Inflammatory macrophage treated with lipopolysaccharide for 1 hour (primary cell): Measurements from ENCODE around the gene PDIK1L.

Experiments used
- DNase-seq, 2 donors: peaks; one replicate each; pipeline ENCODE4 v3.0.0-alpha.2; 2020 to 2022

Gene PDIK1L

DNA sequence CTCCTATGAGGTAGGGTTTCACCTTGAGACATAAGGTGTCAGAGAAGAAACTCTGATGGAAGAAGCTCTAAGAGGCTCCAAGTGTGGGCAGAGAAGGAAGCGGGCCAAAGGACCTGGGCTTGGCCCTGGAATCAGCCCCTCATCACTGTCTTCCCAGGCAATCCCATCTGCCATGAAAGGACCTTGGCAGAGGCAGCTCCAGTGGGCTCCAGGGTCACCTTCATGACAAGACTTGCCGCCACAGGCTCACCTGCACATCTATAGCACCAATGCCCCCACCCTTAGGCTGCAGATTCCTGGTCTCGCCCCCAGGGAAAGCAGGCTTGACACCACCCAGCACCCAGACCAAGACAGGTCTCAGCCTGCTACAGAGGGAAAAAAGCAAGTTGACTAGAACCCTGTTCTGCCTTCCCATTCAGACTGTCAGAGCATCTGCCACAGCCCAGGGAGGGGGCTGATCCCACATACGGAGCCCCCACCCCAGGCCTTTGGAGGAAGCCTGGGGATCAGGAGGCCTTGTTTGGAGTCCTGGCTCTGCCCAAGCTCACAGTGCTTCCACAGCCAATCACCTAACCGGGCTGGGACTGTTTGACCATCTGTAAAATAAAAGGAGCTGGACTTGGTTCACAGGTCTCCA lies 46.8 kb downstream of the PDIK1L start:
- no peak for DNase-seq

DNA sequence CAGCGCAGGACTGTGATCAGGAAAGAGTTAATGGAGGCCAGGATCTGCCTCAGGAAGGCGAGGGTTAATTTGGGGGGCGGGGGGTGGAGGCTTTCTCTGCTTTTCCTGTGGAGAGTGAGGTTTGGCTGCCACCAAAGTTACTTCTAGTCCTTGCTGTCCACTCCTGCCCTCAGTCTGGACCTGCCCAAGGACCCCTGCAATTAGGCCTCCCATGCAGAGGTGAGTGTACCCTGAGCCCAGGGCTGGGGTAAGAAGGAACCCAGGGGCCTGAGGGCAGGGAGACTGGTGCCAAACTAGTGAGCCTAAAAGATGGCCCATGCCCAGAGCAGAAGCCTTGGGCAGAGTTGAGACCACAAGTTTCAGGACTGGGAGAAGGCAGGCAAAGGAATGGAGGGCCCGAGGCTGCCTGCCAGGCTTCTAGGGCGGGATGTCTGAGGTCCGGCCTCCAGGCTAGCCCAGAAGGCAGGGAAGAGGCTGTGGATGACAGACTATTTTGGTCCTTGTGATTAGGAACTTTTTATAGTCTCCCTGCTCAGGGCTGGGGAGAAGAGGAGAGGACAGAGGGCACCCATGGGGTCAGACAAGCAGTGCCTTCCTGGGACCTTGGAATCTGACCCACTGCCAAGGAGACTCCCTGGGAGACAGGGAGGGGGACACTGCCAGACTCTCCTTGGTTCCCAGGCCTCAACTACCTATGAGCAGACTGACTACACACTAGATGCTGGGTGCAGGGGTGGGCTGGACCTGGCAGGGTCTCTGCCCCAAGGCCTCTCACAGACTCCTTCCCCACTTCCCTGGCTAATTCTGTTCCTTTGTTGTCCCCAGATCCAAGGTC lies 47.5 kb downstream of the PDIK1L start, which contains the start of gene FAM110D:
Gene FAM110D, plus strand, starts transcription at position 172 of the 835 bp plus-strand sequence. CDS start 2,213 bp downstream, outside the sequence.
- no peak for DNase-seq

DNA sequence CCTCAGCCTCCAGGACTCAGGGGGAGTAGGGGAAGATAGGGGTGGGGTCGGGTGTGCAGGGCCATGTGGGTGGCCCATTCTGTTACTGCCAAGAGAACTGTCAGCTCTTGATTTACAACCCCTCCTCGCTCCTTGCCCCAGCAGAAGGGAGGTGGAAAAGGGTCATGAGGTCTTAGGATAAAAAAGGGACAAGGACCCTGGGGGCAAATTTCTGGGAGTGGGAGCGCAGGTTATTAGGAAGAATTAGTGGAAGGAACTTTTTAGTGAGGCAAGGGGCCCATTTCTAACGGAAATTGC lies 48.1 kb downstream of the PDIK1L start:
- no peak for DNase-seq

DNA sequence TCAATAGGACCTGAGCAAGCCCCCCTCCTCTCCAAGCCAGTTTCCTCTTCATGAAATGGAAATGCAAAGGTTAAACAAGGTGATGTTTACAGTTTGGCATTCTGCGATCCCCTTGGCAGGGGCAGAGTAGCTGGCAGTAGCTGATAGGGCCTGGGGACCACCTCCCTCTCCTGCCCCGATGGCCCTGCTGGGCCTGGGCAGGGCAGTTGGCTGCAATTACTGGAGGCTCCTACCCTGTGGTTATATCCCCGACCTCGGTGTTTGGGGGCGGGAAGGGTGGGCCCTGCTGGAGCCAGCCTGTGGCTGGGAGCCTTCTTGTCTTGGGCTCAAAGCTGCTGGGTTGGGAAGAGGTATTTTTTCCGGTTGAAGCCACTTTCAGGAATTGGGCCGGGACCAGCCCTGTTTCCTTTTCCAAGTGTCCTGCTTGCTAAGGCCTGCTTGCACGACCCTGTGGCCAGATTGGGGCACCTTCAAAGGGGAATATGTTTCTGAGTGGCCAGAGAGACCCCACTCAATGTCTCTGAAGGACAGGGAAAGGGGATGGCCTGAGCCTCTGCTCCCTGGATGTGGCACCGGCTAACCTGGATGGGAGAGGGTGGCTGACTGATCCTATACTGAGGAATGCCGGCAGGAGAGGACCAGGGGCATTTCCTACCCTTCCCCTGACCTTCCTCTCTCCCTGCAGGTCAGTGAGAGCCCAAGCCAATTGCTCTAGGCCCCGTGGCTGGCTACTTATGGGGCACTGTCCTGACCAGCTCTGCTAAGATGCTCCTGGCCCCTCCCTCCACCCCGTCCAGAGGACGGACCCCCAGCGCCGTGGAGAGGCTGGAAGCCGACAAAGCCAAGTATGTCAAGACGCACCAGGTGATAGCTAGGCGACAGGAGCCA lies 49.1 kb downstream of the PDIK1L start:
- no peak for DNase-seq

DNA sequence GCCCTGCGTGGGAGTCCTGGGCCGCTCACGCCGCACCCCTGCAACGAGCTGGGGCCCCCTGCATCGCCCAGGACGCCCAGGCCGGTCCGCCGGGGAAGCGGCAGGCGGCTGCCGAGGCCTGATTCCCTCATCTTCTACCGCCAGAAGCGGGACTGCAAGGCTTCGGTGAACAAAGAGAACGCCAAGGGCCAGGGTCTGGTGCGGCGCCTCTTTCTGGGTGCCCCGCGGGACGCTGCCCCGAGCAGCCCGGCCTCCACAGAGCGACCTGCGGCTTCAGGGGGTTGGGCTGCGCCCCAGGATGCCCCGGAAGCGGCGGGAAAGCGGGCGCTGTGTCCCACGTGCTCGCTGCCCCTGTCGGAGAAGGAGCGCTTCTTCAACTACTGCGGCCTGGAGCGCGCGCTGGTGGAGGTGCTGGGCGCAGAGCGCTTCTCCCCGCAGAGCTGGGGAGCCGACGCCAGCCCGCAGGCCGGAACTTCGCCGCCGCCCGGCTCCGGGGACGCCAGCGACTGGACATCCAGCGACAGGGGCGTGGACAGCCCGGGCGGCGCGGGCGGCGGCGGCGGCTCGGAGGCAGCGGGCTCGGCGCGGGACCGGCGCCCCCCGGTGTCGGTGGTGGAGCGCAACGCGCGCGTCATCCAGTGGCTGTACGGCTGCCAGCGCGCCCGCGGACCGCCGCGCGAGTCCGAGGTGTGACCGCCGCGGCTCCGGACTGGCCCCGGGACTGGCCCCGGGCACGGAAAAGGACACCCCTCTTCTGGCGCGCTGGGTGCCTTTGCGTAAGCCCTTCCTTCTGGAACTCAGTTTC lies 50.0 kb downstream of the PDIK1L start:
- DNase-seq = peak; percentile 20 to 43

DNA sequence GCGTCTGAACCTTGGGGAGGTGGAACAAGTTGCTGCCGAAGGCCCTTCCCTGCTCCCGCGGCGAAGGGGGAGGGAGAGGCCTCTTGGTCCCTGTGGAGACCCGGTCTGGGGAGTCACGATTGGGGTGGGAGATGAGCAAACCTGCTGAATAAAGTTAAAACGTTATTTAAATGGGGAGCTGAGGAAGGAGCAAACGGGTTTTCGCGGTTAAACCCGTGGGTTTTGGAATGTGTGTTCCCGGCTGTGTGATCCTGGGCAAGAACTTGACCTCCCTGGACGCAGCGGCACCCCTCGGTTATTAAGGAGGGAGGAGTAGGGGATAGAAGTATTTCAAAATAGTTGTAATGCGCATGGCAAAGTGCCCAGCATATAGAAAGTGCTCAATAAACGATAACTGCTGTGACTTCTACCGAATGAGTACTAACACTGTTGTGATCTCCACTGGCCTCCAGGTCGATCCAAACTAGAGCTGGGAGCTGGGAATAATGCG lies 50.6 kb downstream of the PDIK1L start:
- no peak for DNase-seq

DNA sequence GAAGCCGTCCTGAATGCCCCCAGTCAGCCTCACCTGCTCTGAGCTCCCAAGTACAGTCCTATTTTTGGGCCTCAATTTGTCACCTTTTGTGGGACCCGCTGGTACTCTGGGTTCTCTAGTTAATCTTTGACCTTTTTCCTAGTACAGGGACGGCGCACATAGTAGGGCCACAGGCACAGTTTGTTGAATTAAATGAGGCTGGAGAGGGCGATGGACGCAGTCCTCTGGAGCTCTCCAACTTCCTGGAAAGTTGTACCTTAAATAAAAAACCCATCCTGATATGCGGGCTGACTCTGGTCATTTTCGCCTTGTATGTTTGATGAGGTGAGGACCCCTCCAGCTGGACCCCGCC lies 52.0 kb downstream of the PDIK1L start:
- DNase-seq = no peak

DNA sequence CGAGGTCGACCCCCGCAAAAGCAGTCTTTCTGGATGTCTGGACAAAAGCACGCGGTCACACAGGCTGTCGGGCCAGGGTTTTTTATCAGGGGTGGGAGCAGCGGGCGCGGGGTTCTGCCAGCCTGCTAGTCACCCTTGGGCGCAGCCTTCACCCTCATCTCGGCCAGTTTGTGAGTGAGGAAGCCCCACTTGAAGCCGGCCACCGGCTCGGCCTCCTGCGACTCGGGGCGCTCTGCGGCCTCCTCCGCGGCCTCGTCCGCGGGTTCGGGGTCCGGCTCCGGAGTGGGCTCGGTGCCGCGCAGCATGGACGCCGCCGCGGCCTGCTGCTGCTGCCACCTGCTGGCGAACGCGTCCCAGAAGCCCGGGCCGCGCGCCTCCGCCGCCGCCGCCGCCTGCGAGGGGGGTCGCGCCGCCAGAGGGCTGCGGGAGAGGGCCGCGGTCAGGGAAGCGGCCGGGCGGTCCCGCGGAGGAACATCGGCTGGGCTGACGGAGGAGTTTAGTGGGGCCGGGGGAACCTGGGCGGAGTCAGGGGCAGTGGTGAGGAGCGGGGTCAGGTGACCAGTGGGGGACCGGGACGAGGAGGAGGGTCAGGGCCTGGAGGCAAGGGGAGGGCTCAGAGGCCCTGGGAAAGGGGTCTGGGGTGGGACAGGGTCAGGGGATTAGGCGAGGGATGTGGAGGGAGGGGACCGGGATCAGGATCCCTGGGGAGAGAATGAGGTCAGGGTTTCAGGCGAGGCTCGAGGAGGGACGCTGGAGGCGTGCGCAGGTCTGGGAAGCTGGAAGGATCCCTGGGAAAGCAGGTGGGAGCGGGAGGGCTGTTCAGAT lies 52.6 kb downstream of the PDIK1L start:
- peak in 1 of 2 donors; percentile 52 for DNase-seq

DNA sequence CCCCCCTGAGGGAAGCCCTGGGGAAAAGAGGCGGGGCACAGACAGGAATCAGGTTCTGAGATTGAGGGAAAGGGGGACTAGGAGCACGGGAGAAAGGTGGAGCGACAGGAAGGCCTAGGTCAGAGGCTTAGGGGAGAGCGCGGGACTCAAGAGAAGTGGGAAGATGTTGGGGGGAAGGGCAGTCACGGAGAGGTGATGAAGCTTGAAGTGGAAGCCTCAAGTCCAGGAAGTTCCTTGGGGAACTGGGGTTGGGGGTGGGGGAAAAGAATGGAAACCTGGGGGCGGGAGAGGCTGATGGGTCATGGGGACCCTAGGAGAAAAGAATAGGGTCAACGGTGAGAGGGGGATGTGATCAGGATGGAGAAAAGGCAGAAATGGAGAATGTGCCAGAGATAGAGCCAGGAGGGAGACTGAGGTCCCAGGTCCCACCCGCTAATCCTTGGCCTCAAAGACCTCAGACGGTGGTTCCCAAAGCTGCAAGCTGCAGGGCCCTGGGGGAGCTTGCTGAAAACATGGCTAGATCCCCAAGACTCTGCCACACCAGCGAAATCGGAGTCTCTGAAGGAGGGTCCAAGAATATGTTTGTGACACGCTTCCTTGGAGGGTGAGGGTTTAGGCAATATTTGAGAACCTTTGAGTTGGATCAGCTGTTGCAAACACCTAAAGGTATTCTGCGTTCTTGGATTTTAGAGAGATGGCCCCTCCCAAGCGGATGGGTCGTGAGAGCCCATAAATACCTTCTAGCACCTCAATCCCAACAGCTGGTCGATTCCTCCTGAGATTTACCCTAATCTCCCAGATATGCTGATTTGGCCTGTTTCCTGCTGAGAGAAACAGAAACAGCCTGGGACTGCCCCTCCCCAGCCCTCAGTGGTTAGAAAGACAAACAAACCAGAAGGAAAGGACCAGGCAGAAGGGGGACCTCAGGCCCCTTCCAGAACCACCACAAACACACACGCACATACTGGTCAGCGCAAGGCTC lies 53.5 kb downstream of the PDIK1L start:
- DNase-seq = peak in 1 of 2 donors; percentile 24

DNA sequence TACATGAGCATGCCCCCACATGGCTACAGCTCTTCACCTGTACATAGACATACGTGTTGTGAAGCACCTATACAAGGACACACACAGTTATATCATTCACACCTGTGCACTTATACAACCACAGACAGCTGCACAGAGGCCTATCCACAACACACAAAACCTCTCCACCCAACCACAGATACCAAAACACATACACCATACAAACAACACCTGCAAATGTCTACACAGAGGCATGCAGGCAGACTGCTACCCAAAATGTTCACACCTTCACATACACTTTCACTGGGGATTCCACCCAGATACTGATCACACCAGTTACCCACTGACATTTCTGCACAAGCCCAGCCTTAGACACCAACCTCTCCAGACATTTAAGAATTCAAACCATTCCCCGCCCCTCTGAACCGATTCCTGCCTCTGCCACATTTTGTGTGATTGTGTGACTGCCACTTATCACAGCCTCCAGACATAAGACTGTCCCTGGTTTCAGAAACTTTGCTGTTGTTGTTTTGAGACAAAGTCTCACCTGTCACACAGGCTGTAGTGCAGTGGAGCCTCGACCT lies 55.2 kb downstream of the PDIK1L start:
- no peak for DNase-seq

DNA sequence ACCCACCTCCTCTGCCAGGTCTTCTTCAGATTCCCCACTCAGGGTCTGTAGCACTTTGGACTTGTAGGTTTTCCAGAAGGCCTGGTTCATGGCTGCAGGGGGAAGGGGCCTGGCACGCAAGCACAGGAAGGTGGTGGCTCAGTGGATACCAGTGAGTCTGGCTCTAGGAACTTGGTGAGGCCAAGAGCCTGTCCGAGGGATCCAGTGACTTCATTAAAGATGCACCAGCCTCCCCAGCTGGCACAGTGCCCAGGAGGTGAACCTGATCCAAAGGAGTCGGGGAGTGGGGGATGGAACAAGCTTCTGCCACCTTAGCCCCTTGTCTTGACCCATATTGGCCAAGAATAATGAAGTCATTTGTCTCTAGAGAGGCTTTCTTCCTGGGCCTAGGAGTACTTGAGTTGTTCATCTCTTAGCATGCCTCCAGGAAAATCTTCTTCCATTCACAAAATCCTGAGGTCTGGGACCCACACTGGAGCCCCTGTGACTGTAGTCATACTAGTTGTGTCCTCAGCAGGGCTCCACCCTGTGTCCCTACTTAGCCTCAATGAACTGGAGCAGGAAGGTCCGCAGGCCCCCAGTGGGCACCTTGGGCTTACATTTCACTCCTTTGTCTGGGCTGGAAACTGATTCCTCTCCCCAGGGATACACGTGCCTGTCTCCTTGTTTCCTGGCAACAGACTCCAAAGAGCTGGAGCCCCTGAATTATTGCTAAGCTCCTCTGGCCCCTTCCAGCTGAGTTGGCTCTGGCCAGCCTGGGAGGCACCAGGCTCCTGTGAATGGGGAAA lies 57.0 kb downstream of the PDIK1L start, which contains the start of gene C1orf232:
Gene C1orf232, minus strand, starts transcription at position 554 of the 788 bp plus-strand sequence. Its CDS starts 464 bp downstream, at position 90.
- DNase-seq = no peak

DNA sequence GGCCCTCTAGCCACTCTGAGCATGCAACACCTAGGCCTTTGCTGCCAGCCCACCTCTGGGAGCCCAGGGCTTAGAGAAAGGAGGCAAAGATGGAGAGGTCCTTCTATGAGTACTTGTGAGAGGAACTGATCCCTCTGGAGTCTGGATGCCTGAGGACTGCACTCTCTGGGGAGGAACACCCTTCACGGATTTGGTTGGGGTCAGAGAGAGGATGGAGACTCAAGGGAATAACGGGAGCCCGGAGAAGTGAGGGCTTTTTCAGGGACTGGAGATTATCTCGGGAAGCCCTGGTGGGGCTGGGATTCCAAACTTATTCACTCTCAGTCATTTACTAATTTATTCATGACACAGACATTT lies 57.6 kb downstream of the PDIK1L start:
- no peak for DNase-seq

DNA sequence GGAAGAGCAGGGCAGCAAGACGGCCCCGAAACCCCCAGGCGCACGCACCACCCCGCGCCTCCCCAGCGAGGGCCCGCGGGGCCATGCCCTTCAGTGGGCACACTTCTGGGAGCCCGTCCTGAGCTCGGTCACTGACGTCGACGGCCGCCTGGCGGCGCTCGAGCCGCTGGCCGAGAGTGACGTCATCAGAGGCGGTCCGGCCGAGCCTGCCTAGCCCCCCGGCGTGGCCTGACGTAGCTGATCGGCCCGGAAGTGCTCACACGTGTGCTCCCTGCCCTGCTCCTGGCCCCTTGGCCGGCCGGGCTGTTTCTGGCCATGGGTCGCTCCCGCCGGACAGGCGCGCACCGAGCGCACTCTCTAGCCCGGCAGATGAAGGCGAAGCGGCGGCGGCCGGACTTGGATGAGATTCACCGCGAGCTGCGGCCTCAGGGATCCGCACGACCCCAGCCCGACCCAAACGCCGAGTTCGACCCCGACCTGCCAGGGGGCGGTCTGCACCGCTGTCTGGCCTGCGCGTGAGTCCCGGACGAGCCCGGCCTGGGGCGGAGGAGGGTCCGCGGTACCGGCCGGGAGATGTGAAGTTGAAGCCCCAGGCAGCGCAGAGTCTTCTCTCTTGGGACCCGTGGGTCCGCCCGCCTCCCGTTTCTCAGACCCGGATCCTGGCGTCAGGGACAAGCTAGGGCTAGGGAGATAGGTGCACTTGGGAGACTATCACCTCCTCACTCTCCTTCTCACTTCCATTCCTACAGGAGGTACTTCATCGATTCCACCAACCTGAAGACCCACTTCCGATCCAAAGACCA lies 58.2 kb downstream of the PDIK1L start, which contains the start of gene ZNF593:
Gene ZNF593, plus strand, starts transcription at position 240 of the 803 bp plus-strand sequence. Its CDS starts 76 bp downstream, at position 316.
- DNase-seq = peak; percentile 84 to 96

DNA sequence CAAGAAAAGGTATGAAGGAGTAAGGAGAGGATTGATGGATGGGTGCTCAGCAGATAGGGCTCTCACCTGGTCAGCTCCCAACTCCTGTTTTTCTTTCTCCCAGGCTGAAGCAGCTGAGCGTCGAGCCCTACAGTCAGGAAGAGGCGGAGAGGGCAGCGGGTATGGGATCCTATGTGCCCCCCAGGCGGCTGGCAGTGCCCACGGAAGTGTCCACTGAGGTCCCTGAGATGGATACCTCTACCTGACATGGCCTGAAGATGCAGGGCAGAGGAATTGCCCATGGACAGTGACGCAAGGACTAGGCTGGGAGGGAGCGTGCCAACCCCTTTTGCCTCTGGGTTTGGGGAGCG lies 58.8 kb downstream of the PDIK1L start:
- DNase-seq = no peak

DNA sequence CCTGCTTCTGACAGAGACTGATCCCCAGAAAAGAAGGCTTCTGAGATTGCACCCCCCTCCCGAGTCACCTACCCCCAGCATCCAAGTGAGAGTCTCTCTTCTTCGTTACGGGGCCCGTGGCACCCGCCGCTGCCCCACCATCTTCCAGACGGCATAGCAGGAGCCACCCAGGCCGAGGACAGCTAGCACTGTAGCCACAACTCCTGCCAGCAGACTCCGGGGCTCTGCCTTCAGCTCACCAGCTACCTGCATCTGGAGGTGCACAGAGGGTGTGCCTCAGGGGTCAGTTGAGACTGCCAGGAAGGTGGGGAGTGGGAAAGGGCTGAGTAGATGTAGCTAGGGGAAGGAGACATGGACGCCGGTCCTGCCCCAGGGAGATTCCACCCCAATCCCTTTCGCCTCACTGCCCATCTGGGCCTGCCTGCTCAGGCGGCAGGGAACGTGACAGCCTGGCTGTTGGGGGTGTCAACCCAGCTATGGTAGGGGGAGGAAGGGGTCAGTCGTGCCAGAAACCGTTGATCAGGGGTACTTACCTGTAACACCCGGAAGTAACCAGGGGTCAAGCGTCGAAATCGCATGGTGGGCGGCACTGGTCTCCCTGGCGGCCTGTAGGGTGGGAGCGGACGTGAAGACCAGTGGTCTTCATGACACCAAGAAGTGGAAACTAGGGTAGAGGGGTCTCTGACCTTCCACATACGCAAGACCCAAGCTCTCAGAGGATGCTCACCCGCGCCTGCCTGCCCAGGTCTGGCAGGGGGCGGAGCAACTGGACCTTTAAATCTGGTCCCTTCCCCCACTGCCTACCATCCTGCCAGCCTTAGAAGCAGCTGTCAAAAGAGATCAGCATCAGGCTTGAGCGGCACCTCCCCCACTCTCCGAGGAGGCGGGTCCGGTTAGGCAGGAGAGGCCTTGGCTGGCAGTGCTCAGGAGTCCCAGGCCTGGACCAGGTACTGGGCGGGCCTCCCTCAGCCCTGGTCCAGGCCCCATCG lies 59.8 kb downstream of the PDIK1L start, which contains the start of gene ZNF593OS:
Gene ZNF593OS, minus strand, starts transcription at position 749 of the 989 bp plus-strand sequence. Its CDS starts 171 bp downstream, at position 578.
- no peak for DNase-seq
